ENCODE results near the gene KRTAP6-3.

KRTAP6-3 gene

GRCh38 chr21:30592140-30592539 is at the start of gene KRTAP6-3:
KRTAP6-3 (plus strand) TSS chr21:30592440; CDS start chr21:30592446, 6 bp downstream.
- no peak for DNase-seq

- no peak for DNase-seq
Observed at GRCh38 chr21:30552782-30553181, 39.5 kb upstream of the KRTAP6-3 start.

GRCh38 chr21:30555095-30555494 is 37.1 kb upstream of the KRTAP6-3 start:
- no peak for DNase-seq

GRCh38 chr21:30561264-30561895 is 30.9 kb upstream of the KRTAP6-3 start, which contains the start of gene KRTAP19-7:
KRTAP19-7 (minus strand) TSS chr21:30561314; CDS start chr21:30561289, 25 bp downstream.
- DNase-seq: no peak

GRCh38 chr21:30561957-30562356 is 30.3 kb upstream of the KRTAP6-3 start:
- DNase-seq: no peak

- no peak for DNase-seq
Observed at GRCh38 chr21:30563072-30563471, 29.2 kb upstream of the KRTAP6-3 start.

- DNase-seq: no peak
Observed at GRCh38 chr21:30563630-30564029, 28.6 kb upstream of the KRTAP6-3 start.

GRCh38 chr21:30567617-30568016 is 24.6 kb upstream of the KRTAP6-3 start:
- DNase-seq: no peak

GRCh38 chr21:30577766-30578165 is 14.5 kb upstream of the KRTAP6-3 start:
- no peak for DNase-seq

- DNase-seq: no peak
Observed at GRCh38 chr21:30579346-30579745, 12.9 kb upstream of the KRTAP6-3 start.

- DNase-seq: no peak
Observed at GRCh38 chr21:30580132-30580531, 12.1 kb upstream of the KRTAP6-3 start.

GRCh38 chr21:30582870-30583269 is 9.4 kb upstream of the KRTAP6-3 start:
- no peak for DNase-seq

GRCh38 chr21:30590297-30590696 is 1.9 kb upstream of the KRTAP6-3 start, which contains the start of gene KRTAP22-2:
KRTAP22-2 (minus strand) TSS chr21:30590397.
- DNase-seq: no peak

- no peak for DNase-seq
Observed at GRCh38 chr21:30598802-30599201, 6.6 kb downstream of the KRTAP6-3 start, which contains the start of gene KRTAP6-2. KRTAP6-2 (minus strand) TSS chr21:30598902; CDS start chr21:30598874, 28 bp downstream.

- DNase-seq: no peak
Observed at GRCh38 chr21:30600787-30601186, 8.5 kb downstream of the KRTAP6-3 start, which contains the start of gene KRTAP22-1. KRTAP22-1 (plus strand) TSS chr21:30601087.

- no peak for DNase-seq
Observed at GRCh38 chr21:30605968-30606367, 13.7 kb downstream of the KRTAP6-3 start.

GRCh38 chr21:30612132-30612531 is 19.9 kb downstream of the KRTAP6-3 start:
- DNase-seq: no peak

- DNase-seq: no peak
Observed at GRCh38 chr21:30613836-30614235, 21.6 kb downstream of the KRTAP6-3 start, which contains the start of gene KRTAP6-1. KRTAP6-1 (minus strand) TSS chr21:30613930; CDS start chr21:30613904, 26 bp downstream.

- no peak for DNase-seq
Observed at GRCh38 chr21:30615199-30615598, 23.0 kb downstream of the KRTAP6-3 start.

GRCh38 chr21:30616125-30616524 is 23.9 kb downstream of the KRTAP6-3 start, which contains the start of gene KRTAP20-1:
KRTAP20-1 (plus strand) TSS chr21:30616425; CDS start chr21:30616455, 30 bp downstream.
- no peak for DNase-seq

- no peak for DNase-seq
Observed at GRCh38 chr21:30620080-30620479, 27.8 kb downstream of the KRTAP6-3 start.

GRCh38 chr21:30620522-30620921 is 28.3 kb downstream of the KRTAP6-3 start, which contains the start of gene KRTAP20-4:
KRTAP20-4 (plus strand) TSS chr21:30620627.
- no peak for DNase-seq

- DNase-seq: no peak
Observed at GRCh38 chr21:30623362-30623761, 31.1 kb downstream of the KRTAP6-3 start.

GRCh38 chr21:30625449-30626165 is 33.4 kb downstream of the KRTAP6-3 start:
- no peak for DNase-seq

Data from NCI-H1436 treated with DMSO at 0.1 percent for 48 hours (cell line).